ENCODE measurements around the gene RNF11.

DNA sequence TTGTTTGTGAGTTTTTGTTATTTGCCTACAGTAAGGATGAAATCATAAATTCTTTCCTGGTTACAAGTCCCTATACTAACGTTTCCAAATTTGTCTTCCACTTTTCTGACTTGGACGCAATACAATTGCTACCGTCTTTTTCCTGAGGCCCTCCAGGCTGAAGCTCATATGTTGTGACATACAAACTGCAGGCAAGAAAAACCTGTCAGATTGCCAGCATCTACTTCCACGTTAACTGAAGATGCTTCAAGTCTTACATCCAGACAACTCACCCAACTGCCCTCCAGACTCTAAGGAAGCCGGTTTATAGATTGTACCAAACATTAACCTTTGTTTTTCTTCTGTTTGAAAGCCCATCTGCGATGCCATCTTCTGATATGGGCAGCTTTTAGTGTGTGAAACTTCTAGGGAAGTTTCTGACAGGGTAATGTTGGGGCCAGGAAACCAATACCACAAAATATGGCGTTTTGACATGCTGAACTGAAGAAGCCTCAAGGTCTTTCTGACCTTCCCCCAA is 21.4 kb upstream of the RNF11 start:
- TF ChIP-seq EZH2 (IDR thresholded peaks at IDR 0.05; ENCODE audit: borderline replicate concordance, low read depth, low read length, severe bottlenecking) = no peak
- TF ChIP-seq, protein P1, sequence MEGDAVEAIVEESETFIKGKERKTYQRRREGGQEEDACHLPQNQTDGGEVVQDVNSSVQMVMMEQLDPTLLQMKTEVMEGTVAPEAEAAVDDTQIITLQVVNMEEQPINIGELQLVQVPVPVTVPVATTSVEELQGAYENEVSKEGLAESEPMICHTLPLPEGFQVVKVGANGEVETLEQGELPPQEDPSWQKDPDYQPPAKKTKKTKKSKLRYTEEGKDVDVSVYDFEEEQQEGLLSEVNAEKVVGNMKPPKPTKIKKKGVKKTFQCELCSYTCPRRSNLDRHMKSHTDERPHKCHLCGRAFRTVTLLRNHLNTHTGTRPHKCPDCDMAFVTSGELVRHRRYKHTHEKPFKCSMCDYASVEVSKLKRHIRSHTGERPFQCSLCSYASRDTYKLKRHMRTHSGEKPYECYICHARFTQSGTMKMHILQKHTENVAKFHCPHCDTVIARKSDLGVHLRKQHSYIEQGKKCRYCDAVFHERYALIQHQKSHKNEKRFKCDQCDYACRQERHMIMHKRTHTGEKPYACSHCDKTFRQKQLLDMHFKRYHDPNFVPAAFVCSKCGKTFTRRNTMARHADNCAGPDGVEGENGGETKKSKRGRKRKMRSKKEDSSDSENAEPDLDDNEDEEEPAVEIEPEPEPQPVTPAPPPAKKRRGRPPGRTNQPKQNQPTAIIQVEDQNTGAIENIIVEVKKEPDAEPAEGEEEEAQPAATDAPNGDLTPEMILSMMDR (IDR thresholded peaks at IDR 0.05; ENCODE audit: borderline replicate concordance, extremely low read depth, low read length, poor library complexity, severe bottlenecking) = no peak

All from DND-41 (cell line).